CD1c-positive myeloid dendritic cell (primary cell): ENCODE measurements around the gene RBM33.

Experiments used
- DNase-seq: peaks from one replicate; pipeline ENCODE4 v3.0.0-alpha.2; 2016; ENCODE audit errors: extremely low spot score

RBM33 gene

DNA sequence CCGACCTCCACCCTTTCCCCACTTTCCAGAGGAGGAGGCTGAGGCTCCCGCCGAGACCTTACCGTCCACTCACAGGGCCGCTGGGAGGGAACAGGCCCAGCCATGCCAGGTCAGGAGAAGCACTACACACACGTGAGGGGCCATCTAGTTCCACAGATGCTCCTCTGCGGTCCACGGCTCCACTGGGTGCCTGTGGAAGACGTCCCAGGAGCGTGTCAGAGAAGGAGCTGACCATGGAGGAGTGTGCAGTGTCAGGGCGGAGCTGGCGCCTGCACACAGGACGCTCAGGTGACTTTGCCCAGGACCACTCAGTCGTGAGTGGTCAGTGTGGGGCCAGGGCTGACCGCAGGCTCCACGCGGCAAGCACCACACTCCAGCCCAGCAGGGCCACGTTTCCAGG, 175.8 kb downstream of the RBM33 start:
- DNase-seq, result no peak

DNA sequence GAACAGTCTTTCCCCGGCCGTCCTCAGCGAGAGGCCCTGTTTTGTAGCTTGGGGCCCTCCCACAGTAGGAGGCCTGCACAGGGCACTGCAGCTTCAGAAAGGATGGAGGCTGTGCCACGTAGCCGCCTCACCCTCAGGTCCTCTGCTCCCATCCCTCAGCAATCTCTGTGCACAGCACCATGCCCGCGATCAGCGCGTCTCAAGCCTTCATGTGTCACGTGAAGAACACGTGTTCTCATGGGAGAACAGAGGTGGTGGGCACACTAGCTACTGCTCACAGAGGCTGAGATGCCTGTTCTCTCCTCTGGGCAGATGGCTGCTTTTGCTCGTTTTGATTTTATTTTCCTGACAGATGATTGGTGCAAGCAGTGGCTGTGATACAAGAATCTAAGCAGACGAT, 176.3 kb downstream of the RBM33 start:
- DNase-seq, result no peak

- no peak for DNase-seq
Measured at GRCh38 chr7:155821851-155822250, 177.4 kb downstream of the RBM33 start.

DNA sequence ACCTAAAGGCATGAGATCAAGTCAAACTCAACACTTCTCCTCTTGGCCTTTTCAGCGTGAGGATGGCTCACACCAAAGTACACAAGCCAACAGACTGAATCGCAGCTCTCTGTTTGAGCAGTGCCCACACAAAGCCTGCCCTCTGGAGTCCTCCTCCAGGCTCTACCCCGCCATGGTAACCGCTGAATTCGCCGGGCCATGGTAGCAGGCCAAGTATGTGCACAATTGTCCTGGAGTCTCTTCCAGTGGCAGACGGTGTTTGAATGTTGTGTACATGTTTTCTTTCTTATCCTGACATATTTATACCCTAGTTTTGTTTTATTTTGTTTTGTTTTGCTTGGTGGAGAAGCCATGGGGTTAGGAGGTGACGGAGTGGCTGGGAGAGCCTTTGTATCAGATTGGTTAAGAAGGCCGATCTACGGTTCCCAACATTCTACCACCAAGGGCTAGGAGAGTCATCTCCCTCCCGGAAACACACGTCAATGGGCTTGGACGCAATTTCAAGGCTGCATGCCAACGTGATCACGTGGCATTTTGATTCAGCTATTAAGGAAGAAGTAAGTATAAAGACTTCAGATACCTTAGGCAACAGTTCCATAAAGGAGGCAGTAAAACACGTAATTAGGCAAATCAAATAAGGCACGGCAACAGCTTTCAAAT, 179.9 kb downstream of the RBM33 start:
- no peak for DNase-seq

GRCh38 chr7:155825336-155825735, 180.9 kb downstream of the RBM33 start:
- no peak for DNase-seq

DNA sequence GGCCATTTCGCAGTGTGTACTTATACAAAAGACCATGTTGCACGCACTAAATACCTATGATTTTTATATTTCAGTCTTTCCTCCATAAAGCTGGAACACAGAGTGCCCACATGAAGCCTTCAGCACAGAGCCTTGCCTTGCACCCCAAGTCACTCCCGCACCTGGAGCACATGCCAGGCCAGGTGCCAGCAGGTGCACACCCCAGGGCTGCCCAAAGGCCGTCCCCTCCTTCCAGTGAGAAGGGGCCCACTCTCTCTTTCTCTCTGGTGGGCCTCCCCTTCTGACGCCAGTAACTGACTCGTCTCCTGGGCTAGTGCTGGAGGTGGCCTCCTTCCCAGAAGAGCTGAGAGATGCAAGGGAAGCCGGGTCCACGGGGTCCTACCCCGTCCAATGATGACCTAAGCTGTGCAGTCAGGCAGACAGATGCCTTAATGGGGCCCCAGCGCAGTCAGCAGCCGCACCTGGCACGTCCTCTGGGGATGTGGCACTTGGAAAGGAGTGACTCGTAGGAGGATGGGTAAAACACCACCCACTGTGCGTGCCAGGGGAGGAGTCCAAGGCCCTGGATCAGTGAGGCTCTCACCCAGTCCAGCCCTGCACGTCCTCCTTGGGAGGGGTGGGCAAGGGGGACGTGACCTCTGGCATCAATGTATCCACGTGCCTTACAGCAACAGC, 185.5 kb downstream of the RBM33 start:
- DNase-seq, result no peak
